Fibroblast of lung (primary cell): Measurements from ENCODE around the gene TMEM232. TPM values are rescaled to one million over a fixed set of nuclear protein-coding genes. Genes with fewer than 3 reads are reported as not detected.

Experiments used
- DNase-seq, 2 donors: peaks; one replicate each; pipeline versions ENCODE4 v3.0.0 to v3.0.0-alpha.2; 2010; ENCODE audit warnings: low read depth in 2 of 2
- H2AFZ ChIP-seq: 2 replicates; pipeline ENCODE4 v1.5.1; 2012; ENCODE audit warnings: low read length, control low read depth, inconsistent platforms
- H3K27ac ChIP-seq: 2 replicates; pipeline ENCODE4 v1.5.1; 2011; ENCODE audit warnings: low read length, control low read depth; ENCODE audit not compliant: insufficient read depth
- H3K27me3 ChIP-seq: 2 replicates; pipeline ENCODE4 v1.5.1; 2011; ENCODE audit warnings: mild to moderate bottlenecking, low read length; ENCODE audit not compliant: control insufficient read depth, insufficient read depth
- H3K36me3 ChIP-seq: 2 replicates; pipeline ENCODE4 v1.5.1; 2011; ENCODE audit warnings: low read length; ENCODE audit not compliant: control insufficient read depth, insufficient read depth
- H3K4me1 ChIP-seq: 2 replicates; pipeline ENCODE4 v1.5.1; 2011; ENCODE audit warnings: low read length; ENCODE audit not compliant: control insufficient read depth, insufficient read depth; ENCODE audit errors: extremely low read depth
- H3K4me2 ChIP-seq: 2 replicates; pipeline ENCODE4 v1.5.1; 2011; ENCODE audit warnings: low read length, control low read depth; ENCODE audit not compliant: insufficient read depth; ENCODE audit errors: extremely low read depth
- H3K4me3 ChIP-seq, 4 experiments: fragments of 200-600 bp in 1 of 4; sonication (generic) in 1 of 4; replicated peaks in 1 of 4; 2 replicates each; pipeline ENCODE4 v1.5.1; 2011 to 2016; ENCODE audit warnings: low read length in 4 of 4, low read depth in 3 of 4, mild to moderate bottlenecking in 3 of 4, control low read depth in 2 of 4, inconsistent platforms in 1 of 4, mixed read lengths in 1 of 4; ENCODE audit not compliant: insufficient read depth in 1 of 4; ENCODE audit errors: control extremely low read depth in 1 of 4
- H3K79me2 ChIP-seq: 2 replicates; pipeline ENCODE4 v1.5.1; 2012; ENCODE audit warnings: mild to moderate bottlenecking, low read length, inconsistent platforms; ENCODE audit not compliant: control insufficient read depth, insufficient read depth
- H3K9ac ChIP-seq: 2 replicates; pipeline ENCODE4 v1.5.1; 2011; ENCODE audit warnings: mild to moderate bottlenecking, low read length, control low read depth; ENCODE audit not compliant: insufficient read depth
- H3K9me3 ChIP-seq: 2 replicates; pipeline ENCODE4 v1.5.1; 2012; ENCODE audit warnings: low read depth, low read length; ENCODE audit not compliant: control insufficient read depth, insufficient read depth
- H4K20me1 ChIP-seq: 2 replicates; pipeline ENCODE4 v1.5.1; 2011; ENCODE audit warnings: low read length; ENCODE audit not compliant: control insufficient read depth, insufficient read depth; ENCODE audit errors: extremely low read depth
- EZH2 ChIP-seq: IDR thresholded peaks from 2 replicates; pipeline ENCODE4 v1.5.1; 2012; ENCODE audit warnings: low read length, control low read depth, mild to moderate bottlenecking; ENCODE audit errors: missing control alignments
- polyA plus RNA-seq, 2 donors: library from polyadenylated mRNA; depleted of rRNA in 1 of 2; stranded (reverse) in 1 of 2; unstranded in 1 of 2; fragments of >200 nt; gene quantifications; 2 replicates each; pipeline ENCODE4 v1.2.1, GENCODE V29; 2011 to 2012; ENCODE audit warnings: missing spikeins in 1 of 2
- total RNA-seq: library from RNA; depleted of rRNA; stranded (reverse); fragments of >200 nt; gene quantifications from 2 replicates; pipeline ENCODE4 v1.2.1, GENCODE V29; 2014
- TF ChIP-seq, protein P1 (sequence below), 2 donors: IDR thresholded peaks in 1 of 2; conservative IDR thresholded peaks in 1 of 2; 1 replicate in 1 of 2; 2 replicates in 1 of 2; pipeline ENCODE4 v1.5.1; 2011 to 2012; ENCODE audit warnings: low read length in 2 of 2, control low read depth in 1 of 2, inconsistent platforms in 1 of 2, low read depth in 1 of 2, mild to moderate bottlenecking in 1 of 2

Gene TMEM232
- total and polyA plus RNA-seq, 2 donors (not counting 1 experiment from before 2014, with no cell fraction given), result 2.0 to 5.6 TPM

- no peak overlapping the region for H2AFZ ChIP-seq
- DNase-seq, result peak; percentile 49 to 69
- no peaks in the 10 kb centered on the region for H3K79me2 ChIP-seq
- H3K27ac ChIP-seq, result no peak overlapping the region
- H3K9me3 ChIP-seq, result no peaks in the 10 kb centered on the region
- H4K20me1 ChIP-seq, result no peaks in the 10 kb centered on the region
- no peak overlapping the region for H3K4me2 ChIP-seq
- H3K4me1 ChIP-seq, result no peaks in the 10 kb centered on the region
- H3K9ac ChIP-seq, result no peak overlapping the region
- H3K4me3 ChIP-seq, result no peak overlapping the region
- H3K27me3 ChIP-seq, result no peaks in the 10 kb centered on the region
- peaks cover 7% of the 10 kb centered on the region for H3K36me3 ChIP-seq
- no peak for TF ChIP-seq EZH2
Observed at GRCh38 chr5:110751902-110752762, 25.7 kb upstream of the TMEM232 start.

GRCh38 chr5:110738812-110739651 lies 12.6 kb upstream of the TMEM232 start, which contains the start of gene SLC25A46:
Gene SLC25A46 (plus strand): TSS chr5:110739007. CDS start chr5:110739120, 113 bp downstream.
- DNase-seq, result peak; percentile 89
- Histone ChIP-seq H4K20me1 (no peaks in the 10 kb centered on the region), H3K4me3 (peak within 1 kb of the TSS; percentile 51 to 89 (median 80)), H3K79me2 (peaks cover 16% of the 10 kb centered on the region), H3K9me3 (no peaks in the 10 kb centered on the region), H3K36me3 (no peaks in the 10 kb centered on the region), H3K27ac (peak within 1 kb of the TSS; percentile 84), H3K4me1 (no peaks in the 10 kb centered on the region), H3K27me3 (no peaks in the 10 kb centered on the region), H3K4me2 (peak within 1 kb of the TSS; percentile 69), H3K9ac (peak within 1 kb of the TSS; percentile 85), H2AFZ (peak within 1 kb of the TSS; percentile 83)
- TF ChIP-seq, protein P1, sequence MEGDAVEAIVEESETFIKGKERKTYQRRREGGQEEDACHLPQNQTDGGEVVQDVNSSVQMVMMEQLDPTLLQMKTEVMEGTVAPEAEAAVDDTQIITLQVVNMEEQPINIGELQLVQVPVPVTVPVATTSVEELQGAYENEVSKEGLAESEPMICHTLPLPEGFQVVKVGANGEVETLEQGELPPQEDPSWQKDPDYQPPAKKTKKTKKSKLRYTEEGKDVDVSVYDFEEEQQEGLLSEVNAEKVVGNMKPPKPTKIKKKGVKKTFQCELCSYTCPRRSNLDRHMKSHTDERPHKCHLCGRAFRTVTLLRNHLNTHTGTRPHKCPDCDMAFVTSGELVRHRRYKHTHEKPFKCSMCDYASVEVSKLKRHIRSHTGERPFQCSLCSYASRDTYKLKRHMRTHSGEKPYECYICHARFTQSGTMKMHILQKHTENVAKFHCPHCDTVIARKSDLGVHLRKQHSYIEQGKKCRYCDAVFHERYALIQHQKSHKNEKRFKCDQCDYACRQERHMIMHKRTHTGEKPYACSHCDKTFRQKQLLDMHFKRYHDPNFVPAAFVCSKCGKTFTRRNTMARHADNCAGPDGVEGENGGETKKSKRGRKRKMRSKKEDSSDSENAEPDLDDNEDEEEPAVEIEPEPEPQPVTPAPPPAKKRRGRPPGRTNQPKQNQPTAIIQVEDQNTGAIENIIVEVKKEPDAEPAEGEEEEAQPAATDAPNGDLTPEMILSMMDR (conservative IDR thresholded peaks at IDR 0.05 in 1 of 2, IDR thresholded peaks at IDR 0.05 in 1 of 2; ENCODE audit: low read depth in 1 of 2, low read length in 2 of 2), result no peak
- no peak for TF ChIP-seq EZH2

GRCh38 chr5:110738503-110738811 lies 12.0 kb upstream of the TMEM232 start:
- Histone ChIP-seq H3K79me2 (peaks cover 16% of the 10 kb centered on the region), H2AFZ (peak overlapping the region; percentile 83), H3K27ac (peak overlapping the region; percentile 84), H3K36me3 (no peaks in the 10 kb centered on the region), H3K9me3 (no peaks in the 10 kb centered on the region), H3K27me3 (no peaks in the 10 kb centered on the region), H3K4me2 (peak overlapping the region; percentile 69), H3K9ac (peak overlapping the region; percentile 85), H3K4me3 (peak overlapping the region; percentile 51 to 89 (median 80)), H3K4me1 (no peaks in the 10 kb centered on the region), H4K20me1 (no peaks in the 10 kb centered on the region)
- no peak for DNase-seq
- TF ChIP-seq EZH2, result no peak
- TF ChIP-seq, protein P1 (conservative IDR thresholded peaks at IDR 0.05 in 1 of 2, IDR thresholded peaks at IDR 0.05 in 1 of 2; ENCODE audit: low read depth in 1 of 2, low read length in 2 of 2), result no peak
